MG63 (cell line): ENCODE results near the gene VSIG4. TPM values are rescaled to one million over a fixed set of nuclear protein-coding genes. Genes with fewer than 3 reads are reported as not detected.
"Not testable (repeated sequence)": the region's sequence is repeated elsewhere in the genome, so short reads cannot be mapped to it uniquely, and the experiment has no call there.

Source experiments
- DNase-seq: peaks from one replicate; pipeline ENCODE4 v3.0.0-alpha.2; 2020
- H3K27me3 ChIP-seq: fragments of 250-450 bp; sonication (Bioruptor Pico); 2 replicates; pipeline ENCODE4 v1.5.1; 2020; ENCODE audit warnings: mild to moderate bottlenecking, moderate library complexity
- H3K36me3 ChIP-seq: fragments of 250-450 bp; sonication (Bioruptor Pico); 2 replicates; pipeline ENCODE4 v1.5.1; 2020; ENCODE audit warnings: mild to moderate bottlenecking, moderate library complexity
- H3K4me3 ChIP-seq: fragments of 250-450 bp; sonication (Bioruptor Pico); 2 replicates; pipeline ENCODE4 v1.5.1; 2020; ENCODE audit warnings: mild to moderate bottlenecking, moderate library complexity
- H3K9me3 ChIP-seq: fragments of 250-450 bp; sonication (Bioruptor Pico); 2 replicates; pipeline ENCODE4 v1.5.1; 2020; ENCODE audit warnings: mild to moderate bottlenecking, moderate library complexity
- total RNA-seq: library from RNA; depleted of rRNA; stranded (reverse); fragments of >200 nt; shearing (Covaris generic); gene quantifications from 2 replicates; pipeline ENCODE4 v1.2.3, GENCODE V29; 2014; ENCODE audit warnings: low replicate concordance; rRNA removed

The VSIG4 gene, protein sequence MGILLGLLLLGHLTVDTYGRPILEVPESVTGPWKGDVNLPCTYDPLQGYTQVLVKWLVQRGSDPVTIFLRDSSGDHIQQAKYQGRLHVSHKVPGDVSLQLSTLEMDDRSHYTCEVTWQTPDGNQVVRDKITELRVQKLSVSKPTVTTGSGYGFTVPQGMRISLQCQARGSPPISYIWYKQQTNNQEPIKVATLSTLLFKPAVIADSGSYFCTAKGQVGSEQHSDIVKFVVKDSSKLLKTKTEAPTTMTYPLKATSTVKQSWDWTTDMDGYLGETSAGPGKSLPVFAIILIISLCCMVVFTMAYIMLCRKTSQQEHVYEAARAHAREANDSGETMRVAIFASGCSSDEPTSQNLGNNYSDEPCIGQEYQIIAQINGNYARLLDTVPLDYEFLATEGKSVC
- total RNA-seq: not detected in 2 replicates

DNA sequence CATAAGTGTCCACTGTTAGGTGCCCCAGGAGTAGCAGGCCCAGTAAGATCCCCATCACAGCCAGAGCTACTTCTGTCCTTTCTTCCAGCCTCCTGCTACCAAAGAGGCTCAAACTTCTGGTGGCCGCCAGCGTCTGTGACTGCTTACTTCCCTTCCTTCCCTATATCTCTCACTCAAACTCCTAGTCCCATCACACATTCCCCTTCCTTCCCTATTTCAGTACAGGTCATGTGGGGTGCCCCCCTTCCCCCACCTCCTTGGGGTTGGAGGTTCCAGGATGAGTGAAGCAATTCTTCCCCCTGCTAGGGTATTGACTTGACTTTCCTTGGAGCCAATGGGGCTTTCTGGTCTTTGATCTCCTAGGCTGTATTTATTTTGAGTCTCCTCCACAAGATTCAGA is at the start of gene VSIG4:
VSIG4 (minus strand) TSS at position 137 of the 400 bp plus-strand sequence; CDS start at position 55, 82 bp downstream.
- Histone ChIP-seq H3K36me3 (no peaks in the 10 kb centered on the region), H3K27me3 (no peaks in the 10 kb centered on the region), H3K9me3 (no peaks in the 10 kb centered on the region), H3K4me3 (no peak within 1 kb of the TSS)
- DNase-seq: no peak

DNA sequence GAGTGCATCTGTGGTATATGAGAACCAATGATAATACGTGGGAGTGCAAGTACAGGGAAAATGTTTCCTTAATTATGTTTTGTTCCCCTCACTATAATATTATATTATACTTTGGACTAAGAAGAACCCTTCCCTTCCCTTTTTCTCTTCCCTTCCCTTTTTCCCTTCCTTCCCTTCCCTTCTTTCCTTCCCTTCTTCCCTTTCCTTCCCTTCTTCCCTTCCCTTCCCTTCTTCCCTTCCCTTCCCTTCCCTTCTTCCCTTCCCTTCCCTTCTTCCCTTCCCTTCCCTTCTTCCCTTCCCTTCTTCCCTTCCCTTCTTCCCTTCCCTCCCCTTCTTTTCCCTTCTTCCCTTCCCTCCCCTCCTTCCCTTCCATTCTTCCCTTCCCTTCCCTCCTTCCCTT is 36.9 kb upstream of the VSIG4 start:
- no peak overlapping the region for H3K4me3 ChIP-seq
- no peaks in the 10 kb centered on the region for H3K9me3 ChIP-seq
- H3K36me3 ChIP-seq: no peaks in the 10 kb centered on the region
- DNase-seq: no peak
- H3K27me3 ChIP-seq: no peaks in the 10 kb centered on the region

DNA sequence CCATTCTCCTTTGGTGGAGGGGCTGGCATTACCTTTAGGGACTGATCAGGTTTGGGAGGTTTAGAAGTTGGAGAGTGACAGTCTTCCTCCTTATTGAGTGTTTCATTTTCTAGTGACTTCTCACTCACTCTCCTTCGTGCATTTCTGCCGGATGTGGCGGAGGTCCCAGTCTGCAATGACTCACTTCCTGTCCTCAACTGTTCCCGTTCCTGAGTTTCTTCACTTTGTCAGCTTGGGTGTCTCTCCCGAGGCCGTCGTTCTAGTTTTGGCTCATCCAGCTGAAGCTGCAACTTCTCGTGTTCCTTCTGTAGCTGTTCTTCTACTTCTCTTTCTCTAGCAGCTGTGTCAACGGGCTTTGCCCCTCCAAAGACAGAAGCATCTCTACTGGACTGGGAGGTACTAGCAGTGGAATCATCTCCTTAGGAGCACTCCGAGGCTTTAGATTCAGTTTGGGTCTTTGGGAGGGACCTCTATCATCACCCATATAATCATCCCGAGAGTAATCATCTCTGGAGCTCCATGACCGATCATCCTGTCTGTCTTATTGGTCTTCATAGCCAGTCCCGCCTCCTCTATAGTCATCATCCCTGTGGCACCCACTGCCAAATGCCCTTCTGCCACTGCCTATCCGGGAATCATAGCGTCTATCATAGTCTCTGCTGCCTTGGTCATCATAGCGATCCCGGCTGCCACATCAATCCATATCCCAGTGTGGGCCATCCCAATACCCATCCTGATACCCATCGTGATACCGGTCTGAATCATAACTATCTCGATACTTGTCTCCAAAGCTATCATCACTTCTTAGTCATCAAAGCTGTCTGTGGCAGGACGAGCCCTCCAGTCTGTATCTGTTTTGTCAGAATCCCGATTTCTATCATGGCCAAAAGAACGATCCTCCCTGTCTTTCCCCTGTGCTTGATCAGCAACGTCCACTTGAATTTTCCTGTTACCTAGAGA is 35.3 kb upstream of the VSIG4 start:
- Histone ChIP-seq H3K4me3 (no peak overlapping the region), H3K27me3 (no peaks in the 10 kb centered on the region), H3K9me3 (no peaks in the 10 kb centered on the region), H3K36me3 (no peaks in the 10 kb centered on the region)
- peak; percentile 27 for DNase-seq

DNA sequence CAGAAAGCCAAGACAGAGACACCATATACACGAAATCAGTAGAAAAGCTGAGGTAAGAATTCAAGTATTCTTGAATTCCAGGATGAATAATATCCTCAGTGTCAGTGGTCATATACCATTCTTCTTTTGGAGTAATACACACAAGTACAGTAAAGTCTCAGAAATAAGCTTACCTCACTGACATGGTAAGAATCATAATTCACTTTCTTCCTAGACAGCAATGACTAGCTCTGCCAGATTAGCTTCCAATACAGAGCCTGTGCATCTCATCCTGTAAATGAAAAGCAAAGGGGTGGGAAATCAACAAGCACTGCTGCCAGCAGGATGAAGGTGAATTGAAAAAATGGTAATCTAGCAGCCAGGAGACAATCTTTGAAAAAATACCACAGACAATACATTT is 31.2 kb upstream of the VSIG4 start:
- no peaks in the 10 kb centered on the region for H3K9me3 ChIP-seq
- no peaks in the 10 kb centered on the region for H3K36me3 ChIP-seq
- DNase-seq: no peak
- no peaks in the 10 kb centered on the region for H3K27me3 ChIP-seq
- no peak overlapping the region for H3K4me3 ChIP-seq

DNA sequence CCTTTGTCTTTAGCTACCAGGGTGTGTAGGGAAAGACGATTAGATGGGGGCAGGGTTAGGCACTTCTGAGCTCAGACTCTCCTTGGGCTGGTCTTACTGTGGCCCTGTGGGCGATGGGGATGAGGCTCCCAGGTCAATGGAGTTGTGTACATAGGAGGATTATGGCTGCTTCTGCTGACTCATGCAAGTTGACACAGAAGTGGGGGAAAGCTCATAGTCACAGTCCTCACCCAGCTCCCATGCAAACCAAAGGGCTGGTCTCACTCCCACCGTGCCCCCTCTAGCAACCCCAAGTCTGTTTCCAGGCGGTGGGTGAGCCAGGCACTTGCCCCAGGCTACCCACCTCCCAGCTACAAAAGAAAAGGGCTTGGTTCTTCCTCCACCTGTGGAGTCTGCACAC is 24.4 kb upstream of the VSIG4 start:
- no peak for DNase-seq
- no peaks in the 10 kb centered on the region for H3K36me3 ChIP-seq
- no peak overlapping the region for H3K4me3 ChIP-seq
- H3K9me3 ChIP-seq: no peaks in the 10 kb centered on the region
- no peaks in the 10 kb centered on the region for H3K27me3 ChIP-seq

DNA sequence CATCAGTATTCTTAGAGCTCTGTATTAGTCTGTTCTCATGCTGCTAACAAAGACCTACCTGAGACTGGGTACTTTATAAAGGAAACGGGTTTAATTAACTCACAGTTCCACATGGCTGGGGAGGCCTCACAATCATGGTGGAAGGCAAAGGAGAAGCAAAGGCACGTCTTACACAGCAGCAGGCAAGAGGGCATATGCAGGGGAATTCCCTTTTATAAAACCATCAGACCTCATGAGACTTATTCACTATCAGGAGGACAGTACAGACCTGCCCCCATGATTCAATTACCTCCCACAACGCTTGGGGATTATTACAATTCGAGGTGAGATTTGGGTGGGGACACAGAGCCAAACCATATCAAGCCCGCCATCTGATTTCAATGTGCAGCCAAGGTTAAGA is 17.1 kb upstream of the VSIG4 start:
- H3K36me3 ChIP-seq, H3K4me3 ChIP-seq: not testable (repeated sequence)

DNA sequence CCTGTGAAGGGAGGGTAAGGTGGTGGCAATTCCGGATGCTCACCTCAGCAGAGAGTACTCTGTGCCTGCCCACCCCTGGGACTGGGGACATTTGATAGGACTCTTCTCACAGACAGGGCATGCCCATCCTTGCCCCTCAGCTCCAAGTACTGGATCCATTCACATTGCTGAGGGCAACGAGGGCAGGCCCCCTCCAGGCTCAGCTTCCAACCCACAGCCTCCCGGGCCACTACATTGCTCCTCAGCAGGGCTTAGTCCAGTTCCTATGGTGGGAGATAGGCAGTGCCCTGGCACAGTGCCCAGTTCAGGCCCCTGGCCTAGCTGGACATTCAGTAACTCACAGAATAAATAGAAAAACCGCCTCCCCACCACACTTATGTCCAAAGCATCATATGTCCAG is 15.1 kb upstream of the VSIG4 start:
- Histone ChIP-seq H3K4me3 (no peak overlapping the region), H3K36me3 (no peaks in the 10 kb centered on the region), H3K9me3 (no peaks in the 10 kb centered on the region), H3K27me3 (no peaks in the 10 kb centered on the region)
- no peak for DNase-seq

More for the DNA sequence above, 17.1 kb upstream of the VSIG4 start:
- H3K9me3 ChIP-seq, H3K27me3 ChIP-seq, DNase-seq: not testable (repeated sequence)

DNA sequence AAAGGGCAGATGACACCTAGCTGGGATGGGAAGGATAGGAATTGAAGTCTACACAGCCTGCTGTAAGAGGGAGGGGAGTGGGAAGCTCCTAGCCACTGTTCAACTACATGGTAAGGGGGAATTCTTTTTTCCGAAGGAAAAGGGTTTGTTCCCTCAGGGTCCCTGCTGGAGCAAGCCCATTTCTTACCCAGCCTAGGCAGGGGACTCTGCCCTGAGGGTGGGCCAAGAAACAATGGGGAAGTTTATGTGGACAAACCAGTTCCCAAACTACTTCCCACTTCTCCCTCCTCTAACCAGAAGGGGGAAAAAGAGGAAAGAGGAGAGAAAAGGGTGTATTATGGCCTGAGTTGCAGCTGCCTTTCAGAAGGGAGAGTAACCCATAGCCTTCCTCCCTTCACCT is 13.5 kb upstream of the VSIG4 start:
- H3K27me3 ChIP-seq: no peaks in the 10 kb centered on the region
- no peaks in the 10 kb centered on the region for H3K36me3 ChIP-seq
- H3K4me3 ChIP-seq: no peak overlapping the region
- DNase-seq: no peak
- H3K9me3 ChIP-seq: no peaks in the 10 kb centered on the region

DNA sequence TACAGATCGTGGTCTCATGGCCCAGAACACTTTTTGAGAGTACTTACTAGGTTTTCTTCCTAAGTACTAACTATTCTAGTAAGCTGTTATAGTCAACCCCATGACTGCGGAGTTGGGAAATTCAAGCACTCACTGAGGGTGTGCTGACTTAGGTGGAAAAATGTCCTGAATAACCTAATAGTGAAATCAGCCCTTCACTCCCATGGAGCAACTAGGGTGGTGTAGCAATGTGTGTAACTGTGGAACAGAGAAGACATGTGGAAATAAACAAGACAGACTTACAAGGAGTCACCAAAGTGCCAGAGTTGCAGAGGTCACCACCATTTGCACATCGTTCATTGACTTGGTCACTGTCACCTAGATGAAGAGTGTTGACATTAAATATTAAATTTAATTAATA is 12.1 kb upstream of the VSIG4 start:
- Histone ChIP-seq H3K27me3 (no peaks in the 10 kb centered on the region), H3K36me3 (no peaks in the 10 kb centered on the region), H3K4me3 (no peak overlapping the region), H3K9me3 (no peaks in the 10 kb centered on the region)
- no peak for DNase-seq

DNA sequence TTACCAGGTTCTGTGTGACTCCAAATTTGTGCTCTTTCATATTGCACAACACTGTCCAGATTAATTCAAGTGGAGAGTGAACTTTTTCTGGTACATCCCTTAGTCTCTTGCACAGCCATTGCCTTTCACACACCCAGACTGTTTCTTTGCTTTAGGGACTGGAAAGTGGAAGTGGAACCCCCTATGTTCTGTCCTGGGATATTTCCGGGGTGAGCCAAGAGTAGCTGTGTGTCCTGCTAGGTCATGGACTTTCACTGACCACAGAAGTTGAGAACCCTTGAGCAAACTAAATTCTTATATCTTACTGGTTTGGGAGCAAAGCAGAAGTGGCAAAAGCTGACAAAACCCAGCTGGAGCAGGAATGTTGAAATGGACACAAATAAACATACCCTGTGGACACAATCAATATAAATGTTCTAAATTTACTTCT is 10.3 kb upstream of the VSIG4 start:
- no peaks in the 10 kb centered on the region for H3K9me3 ChIP-seq
- H3K27me3 ChIP-seq: no peaks in the 10 kb centered on the region
- no peaks in the 10 kb centered on the region for H3K36me3 ChIP-seq
- no peak overlapping the region for H3K4me3 ChIP-seq
- no peak for DNase-seq

DNA sequence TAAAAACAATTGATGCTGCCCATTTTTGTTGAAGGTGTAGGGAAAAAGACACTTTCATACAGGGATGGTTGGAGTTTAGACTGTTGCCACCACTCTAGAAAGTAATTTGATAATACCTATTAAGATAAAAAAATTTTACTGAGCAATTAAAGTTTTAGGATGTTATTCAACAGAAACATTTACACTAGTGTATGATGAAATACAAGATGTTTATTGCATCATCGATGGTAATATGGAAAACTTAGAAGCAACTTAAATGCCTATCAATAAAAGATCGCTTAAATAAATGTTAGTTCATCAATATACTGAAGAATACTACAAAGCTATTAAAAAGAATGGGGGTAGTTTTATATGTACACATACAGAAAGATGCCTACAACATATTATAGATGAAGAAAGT is 9.2 kb upstream of the VSIG4 start:
- H3K36me3 ChIP-seq: no peaks in the 10 kb centered on the region
- H3K27me3 ChIP-seq: no peaks in the 10 kb centered on the region
- DNase-seq: no peak
- H3K9me3 ChIP-seq: no peaks in the 10 kb centered on the region
- no peak overlapping the region for H3K4me3 ChIP-seq

DNA sequence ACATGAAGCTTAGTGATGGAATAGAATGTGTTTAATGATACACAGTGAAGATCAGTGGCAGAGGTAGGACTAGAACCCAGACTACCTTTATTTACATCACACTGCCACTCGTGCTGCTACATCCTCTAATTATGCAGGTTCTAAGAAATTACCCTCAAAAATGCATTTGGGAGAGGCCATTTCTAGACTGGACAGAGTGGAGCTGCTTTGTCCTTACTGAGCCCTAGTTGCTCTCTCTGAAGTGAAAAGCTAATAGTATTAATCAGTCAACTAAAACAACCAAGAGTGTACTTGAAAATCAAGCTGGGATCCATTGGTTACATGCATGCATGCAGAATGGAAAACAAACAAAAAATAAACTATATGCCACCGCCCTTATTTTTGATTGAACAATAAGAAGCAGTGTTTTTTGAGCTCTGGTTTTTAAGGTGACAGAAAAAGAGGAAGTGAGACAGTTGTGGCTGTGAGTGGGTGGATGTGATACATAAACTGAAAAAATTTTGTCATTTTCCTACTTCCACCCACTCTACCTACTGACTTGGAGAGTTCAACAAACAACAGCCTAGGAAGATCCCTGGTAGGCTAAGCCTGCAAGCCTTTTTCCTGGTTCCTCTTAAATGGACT is 6.8 kb upstream of the VSIG4 start:
- Histone ChIP-seq H3K36me3 (no peaks in the 10 kb centered on the region), H3K9me3 (no peaks in the 10 kb centered on the region)
- no peak for DNase-seq

DNA sequence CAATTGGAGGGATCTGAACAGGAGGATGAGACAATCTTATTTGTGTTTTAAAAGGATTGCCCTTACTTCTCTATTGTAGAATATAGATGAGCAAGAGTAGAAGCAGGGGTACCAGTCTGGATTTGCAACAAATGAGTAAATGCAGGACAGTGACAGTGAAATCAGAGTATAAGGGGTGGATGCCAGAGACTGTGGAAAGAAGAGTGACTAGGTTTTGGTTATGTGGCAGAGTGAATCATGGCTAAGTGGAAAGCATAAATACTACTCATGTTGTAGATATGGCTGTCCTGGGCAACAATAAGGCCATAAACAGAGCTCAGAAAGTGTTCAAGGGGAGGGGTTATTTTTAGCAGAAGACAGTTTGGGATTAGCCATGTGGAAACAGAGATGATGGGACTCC is 6.0 kb upstream of the VSIG4 start:
- Histone ChIP-seq H3K27me3 (no peaks in the 10 kb centered on the region), H3K4me3 (no peak overlapping the region), H3K36me3 (no peaks in the 10 kb centered on the region), H3K9me3 (no peaks in the 10 kb centered on the region)
- no peak for DNase-seq

More for the DNA sequence above, 6.8 kb upstream of the VSIG4 start:
- H3K27me3 ChIP-seq: no peaks in the 10 kb centered on the region
- H3K4me3 ChIP-seq: no peak overlapping the region

DNA sequence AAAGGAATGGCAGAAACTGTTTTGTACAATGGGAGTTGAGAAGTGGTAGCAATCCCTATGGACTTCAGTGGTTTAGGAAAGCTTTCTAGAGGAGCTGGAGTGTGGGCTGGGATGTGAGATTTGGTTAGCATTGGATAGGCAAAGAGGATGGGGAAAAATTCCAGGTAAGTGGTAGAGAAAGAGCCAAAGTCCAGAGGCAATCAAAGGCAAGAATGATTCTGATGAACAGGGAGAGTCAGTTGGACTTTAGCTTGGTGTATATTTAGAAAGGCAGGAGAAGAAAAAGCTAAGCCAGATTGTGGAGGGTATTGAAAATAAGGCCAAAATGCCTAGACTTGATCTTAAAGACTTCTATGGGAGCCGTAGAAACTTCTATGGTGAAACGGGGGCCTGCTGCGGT is 3.7 kb upstream of the VSIG4 start:
- Histone ChIP-seq H3K4me3 (no peak overlapping the region), H3K9me3 (no peaks in the 10 kb centered on the region), H3K36me3 (no peaks in the 10 kb centered on the region), H3K27me3 (no peaks in the 10 kb centered on the region)
- DNase-seq: no peak

DNA sequence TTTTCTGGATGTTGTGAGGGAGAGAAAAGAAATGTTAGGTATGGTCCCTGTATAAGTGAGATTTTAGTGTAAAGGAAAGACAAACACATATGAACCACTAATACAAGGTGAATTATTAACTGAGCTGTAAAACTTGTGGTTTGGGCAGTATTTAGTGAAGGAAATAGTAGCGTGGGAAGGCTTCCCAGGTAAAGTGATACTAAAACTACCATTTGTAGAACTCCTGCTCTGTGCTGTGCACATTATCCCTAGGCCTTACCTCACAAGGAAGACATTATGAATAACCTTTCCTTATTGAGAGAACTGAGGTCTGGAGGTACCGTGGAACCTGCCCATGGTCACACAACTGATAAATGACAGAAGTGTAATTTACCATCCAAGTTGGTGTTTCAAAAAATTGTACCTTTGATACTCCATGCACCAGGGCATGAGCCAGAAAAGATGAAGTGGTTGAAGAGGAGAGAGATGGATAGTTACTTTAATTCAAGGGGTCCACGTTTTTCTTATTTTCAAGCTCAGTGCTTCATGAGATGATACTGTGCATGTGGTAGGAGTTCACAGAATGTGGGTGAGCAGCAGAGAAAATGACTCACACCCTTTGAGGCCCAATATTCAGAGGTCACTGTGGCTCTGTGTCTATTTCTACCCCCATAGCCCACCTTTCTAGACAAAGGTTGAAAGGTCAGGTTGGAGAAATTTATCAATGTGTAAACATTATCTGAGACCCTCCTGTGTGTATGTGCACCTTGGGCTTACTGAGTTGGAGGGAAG is 2.6 kb upstream of the VSIG4 start:
- Histone ChIP-seq H3K4me3 (no peak overlapping the region), H3K27me3 (no peaks in the 10 kb centered on the region), H3K9me3 (no peaks in the 10 kb centered on the region), H3K36me3 (no peaks in the 10 kb centered on the region)
- no peak for DNase-seq

DNA sequence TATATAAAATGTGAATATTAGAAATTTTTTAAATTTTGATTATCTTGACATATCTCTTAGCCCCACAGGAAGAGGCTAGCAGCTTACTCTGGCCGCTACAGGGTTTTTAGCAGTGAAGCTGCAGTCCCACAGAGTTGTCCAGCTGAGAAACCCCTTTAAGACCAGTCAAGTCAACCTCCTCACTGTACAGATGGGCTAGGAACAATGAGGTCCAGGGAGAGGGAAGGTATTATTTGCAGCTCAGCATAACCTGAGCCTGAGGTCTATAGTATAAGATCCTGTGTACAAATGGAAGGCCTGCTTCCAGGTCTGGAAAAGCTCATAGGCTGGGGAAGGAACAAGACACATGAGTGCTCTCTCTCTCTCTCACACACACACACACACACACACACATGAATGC is 1.8 kb downstream of the VSIG4 start:
- H3K9me3 ChIP-seq: no peaks in the 10 kb centered on the region
- no peak overlapping the region for H3K4me3 ChIP-seq
- DNase-seq: no peak
- no peaks in the 10 kb centered on the region for H3K27me3 ChIP-seq
- H3K36me3 ChIP-seq: no peaks in the 10 kb centered on the region
